K562 (cell line): ENCODE data around the gene SAMD11. TPM values are rescaled to one million over a fixed set of nuclear protein-coding genes. Genes with fewer than 3 reads are reported as not detected.

Source experiments
- ATAC-seq: fragments of 200-7000 bp; cut with Tn5 transposase; 3 replicates; pipeline ENCODE4 v1.9.1; 2020; ENCODE audit warnings: moderate library complexity
- BruUV-seq: library from RNA; stranded (reverse); fragments of 400-500 nt; replicated peaks from 2 replicates; lab custom pipeline; 2021; lab: Mats Ljungman, UMichigan
- CTCF ChIA-PET: fragments of 300-600 bp; formaldehyde crosslinking; extraction: SDS; loops from one replicate; lab custom pipeline; 2021; ENCODE audit warnings: low intra/inter-chr PET ratio; lab: Yijun Ruan, JAX
- POLR2A ChIA-PET: fragments of 300-600, 350-650 bp; sonication (Branson Sonifier 250); formaldehyde crosslinking; extraction: SDS; loops from one replicate; lab custom pipeline; 2021; ENCODE audit warnings: antibody characterized with exemption, inconsistent platforms; lab: Yijun Ruan, JAX
- DNase-seq, 4 experiments: peaks; one replicate each; pipeline versions ENCODE4 v3.0.0 to v3.0.0-alpha.2; 2011 to 2018; ENCODE audit warnings: low spot score in 3 of 4, mixed read lengths in 3 of 4; ENCODE audit errors: extremely low read depth in 1 of 4
- FAIRE-seq: peaks from 2 replicates; lab custom pipeline; 2011; peaks lifted over from hg19 to GRCh38; lab: Jason Lieb, UNC
- H2AFZ ChIP-seq: 2 replicates; pipeline ENCODE4 v1.6.0; 2011; ENCODE audit warnings: low read depth, low read length, control low read depth, inconsistent platforms
- H3K27ac ChIP-seq: fragments of 200-600 bp; 3 replicates; pipeline ENCODE4 v1.8.0; 2011; ENCODE audit warnings: low read depth, mild to moderate bottlenecking, control low read depth, inconsistent platforms, low read length, moderate library complexity, mixed read lengths; ENCODE audit errors: extremely low read depth
- H3K27me3 ChIP-seq, 2 experiments: fragments of 300-600 bp in 1 of 2; 2 replicates in 1 of 2; 3 replicates in 1 of 2; pipeline versions ENCODE4 v1.6.0 to v1.8.0; 2011; ENCODE audit warnings: inconsistent platforms in 2 of 2, low read length in 2 of 2, mild to moderate bottlenecking in 1 of 2, mixed read lengths in 1 of 2, moderate library complexity in 1 of 2; ENCODE audit not compliant: control insufficient read depth in 2 of 2, insufficient read depth in 2 of 2
- H3K36me3 ChIP-seq: fragments of 300-600 bp; 3 replicates; pipeline ENCODE4 v1.8.0; 2011; ENCODE audit warnings: mild to moderate bottlenecking, low read length, inconsistent platforms; ENCODE audit not compliant: control insufficient read depth, insufficient read depth
- H3K4me1 ChIP-seq, 2 experiments: fragments of 200-600 bp in 1 of 2; replicated peaks in 1 of 2; 2 replicates in 1 of 2; 3 replicates in 1 of 2; pipeline versions ENCODE4 v1.5.1 to v1.8.0; 2011; ENCODE audit warnings: inconsistent platforms in 2 of 2, low read length in 2 of 2, mild to moderate bottlenecking in 1 of 2, mixed read lengths in 1 of 2, moderate library complexity in 1 of 2; ENCODE audit not compliant: control insufficient read depth in 2 of 2, insufficient read depth in 2 of 2
- H3K4me2 ChIP-seq: 2 replicates; pipeline ENCODE4 v1.6.1; 2011; ENCODE audit warnings: low read length, control low read depth, inconsistent platforms, mixed read lengths; ENCODE audit not compliant: insufficient read depth
- H3K4me3 ChIP-seq: fragments of 200-600 bp; sonication (generic), shearing (Covaris generic); 2 replicates; pipeline ENCODE4 v1.5.1; 2016; ENCODE audit warnings: control low read depth, inconsistent platforms
- H3K79me2 ChIP-seq: fragments of 200-600 bp; 3 replicates; pipeline ENCODE4 v1.8.0; 2011; ENCODE audit warnings: low read length, inconsistent platforms; ENCODE audit not compliant: control insufficient read depth, insufficient read depth
- H3K9ac ChIP-seq, 2 experiments: 2 replicates each; pipeline versions ENCODE4 v1.6.0 to v1.6.1; 2011; ENCODE audit warnings: low read depth in 2 of 2, low read length in 2 of 2, control low read depth in 1 of 2, inconsistent platforms in 1 of 2, mild to moderate bottlenecking in 1 of 2, mixed read lengths in 1 of 2; ENCODE audit not compliant: insufficient read depth in 1 of 2
- H3K9me1 ChIP-seq: one replicate; pipeline ENCODE4 v1.6.0; 2011; ENCODE audit warnings: inconsistent platforms, mild to moderate bottlenecking, low read length, moderate library complexity; ENCODE audit not compliant: control insufficient read depth, insufficient read depth
- H3K9me3 ChIP-seq: replicated peaks from 2 replicates; pipeline ENCODE4 v1.5.1; 2011; ENCODE audit warnings: low read depth, low read length, inconsistent platforms; ENCODE audit not compliant: control insufficient read depth, insufficient read depth
- H4K20me1 ChIP-seq: replicated peaks from 2 replicates; pipeline ENCODE4 v1.6.1; 2011; ENCODE audit warnings: low read length, inconsistent platforms, mixed read lengths; ENCODE audit not compliant: control insufficient read depth, insufficient read depth
- CTCF ChIP-seq, 3 experiments: IDR thresholded peaks in 2 of 3; conservative IDR thresholded peaks in 1 of 3; 2 replicates each; pipeline ENCODE4 v1.5.1; 2011 to 2012; ENCODE audit warnings: low read length in 3 of 3, mild to moderate bottlenecking in 3 of 3, control low read depth in 2 of 3, improper control_type of control experiment in 1 of 3, inconsistent platforms in 1 of 3, low read depth in 1 of 3, mixed read lengths in 1 of 3, moderate library complexity in 1 of 3; ENCODE audit not compliant: insufficient read depth in 2 of 3
- HOMEZ ChIP-seq: fragments of 250-450 bp; sonication (Bioruptor Pico); IDR thresholded peaks from 2 replicates; pipeline ENCODE4 v1.4.0; 2020; ENCODE audit warnings: mild to moderate bottlenecking, moderate library complexity
- JUN ChIP-seq, 2 experiments: sonication (generic) in 1 of 2; formaldehyde crosslinking in 1 of 2; IDR thresholded peaks; 2 replicates each; pipeline versions ENCODE4 v1.6.1 to v1.8.0; 2012 to 2022; ENCODE audit warnings: borderline replicate concordance in 2 of 2, mild to moderate bottlenecking in 2 of 2, improper control_type of control experiment in 1 of 2, low read depth in 1 of 2, low read length in 1 of 2, missing genetic modification reagents in 1 of 2
- KAT7 ChIP-seq: sonication (generic); formaldehyde crosslinking; IDR thresholded peaks from 2 replicates; pipeline ENCODE4 v1.8.0; 2022; ENCODE audit warnings: missing genetic modification reagents, mild to moderate bottlenecking, borderline replicate concordance
- POLR2G ChIP-seq: fragments of 200-400 bp; formaldehyde crosslinking; IDR thresholded peaks from 2 replicates; pipeline ENCODE4 v1.6.1; 2017; ENCODE audit warnings: low read depth, mild to moderate bottlenecking, antibody characterized with exemption, low read length, moderate library complexity
- SIN3B ChIP-seq: fragments of 450-650 bp; IDR thresholded peaks from 2 replicates; pipeline ENCODE4 v1.6.1; 2017; ENCODE audit warnings: low read depth, mild to moderate bottlenecking, moderate library complexity
- TCF15 ChIP-seq: fragments of 250-450 bp; sonication (Bioruptor Pico); IDR thresholded peaks from 2 replicates; pipeline ENCODE4 v1.8.0; 2022; ENCODE audit warnings: moderate library complexity, mild to moderate bottlenecking, inconsistent platforms
- TFAP4 ChIP-seq: sonication (generic); formaldehyde crosslinking; IDR thresholded peaks from 2 replicates; pipeline ENCODE4 v1.8.0; 2022; ENCODE audit warnings: missing genetic modification reagents, mild to moderate bottlenecking, moderate library complexity, borderline replicate concordance
- ZNF143 ChIP-seq: sonication (generic); formaldehyde crosslinking; IDR thresholded peaks from 2 replicates; pipeline ENCODE4 v1.9.0; 2022; ENCODE audit warnings: mild to moderate bottlenecking, missing genetic modification reagents
- ZNF253 ChIP-seq: fragments of 250-450 bp; sonication (Bioruptor Pico); conservative IDR thresholded peaks from 2 replicates; pipeline ENCODE4 v1.6.1; 2021; ENCODE audit warnings: mild to moderate bottlenecking
- ZNF398 ChIP-seq: fragments of 250-450 bp; sonication (Bioruptor Pico); IDR thresholded peaks from 2 replicates; pipeline ENCODE4 v1.8.0; 2021; ENCODE audit warnings: moderate library complexity, mild to moderate bottlenecking, inconsistent platforms
- WGBS: fragments of 100-300 bp; shearing (Covaris generic); methylation state at CpG from one replicate; pipeline ENCODE4 v1.1.6; 2016; ENCODE audit warnings: low coverage, mixed read lengths; ENCODE audit not compliant: insufficient coverage; ENCODE audit errors: missing lambda C conversion rate; 5-methylcytosine and 5-hydroxymethylcytosine counted together
- in situ Hi-C: fragments of 300-500 bp; cut with MboI; formaldehyde crosslinking; loops from 4 replicates; pipeline ENCODE4 v1.15.0; 2018; ENCODE audit warnings: inconsistent platforms, mixed read lengths
- intact Hi-C: fragments of 100-400 bp; cut with micrococcal nuclease; formaldehyde crosslinking; loops from 2 replicates; pipeline ENCODE4 v1.14.2; 2022
- polyA plus RNA-seq, 8 experiments: library from polyadenylated mRNA; depleted of rRNA in 4 of 8; stranded (reverse) in 5 of 8; unstranded in 3 of 8; fragments of >200 nt; fragmentation: Nextera tagmentation in 2 of 8; fragmentation: Illumina TruSeq in 1 of 8; extraction: Ambion mirVana in 2 of 8; extraction: Trizol in 1 of 8; gene quantifications; 2 replicates each; pipeline versions ENCODE4 v1.2.1 to v1.2.3, GENCODE V29; 2011 to 2014; ENCODE audit warnings: inconsistent platforms in 1 of 8, missing spikeins in 1 of 8
- total RNA-seq, 7 experiments: library from RNA; depleted of rRNA in 6 of 7; stranded (reverse); fragments of >200 nt in 6 of 7; fragmentation: Illumina TruSeq in 2 of 7; extraction: Trizol in 2 of 7; gene quantifications; 2 replicates each; pipeline versions ENCODE4 v1.2.1 to v1.2.3, GENCODE V29; 2011 to 2021; ENCODE audit warnings: low replicate concordance in 1 of 7

The SAMD11 gene
- total and polyA plus RNA-seq, 9 of the 15 experiments (the other 6 are each of a cell fraction or from before 2014, with no cell fraction given), result 0.07 to 0.82 (median 0.11) TPM; not detected in 2

GRCh38 chr1:945688-946556 is 22.2 kb downstream of the SAMD11 start:
- peaks cover 3% of the 10 kb centered on the region; the same call in 2 of the 3 replicates for H3K79me2 ChIP-seq
- H3K4me1 ChIP-seq, result peaks cover 13 to 76% of the 10 kb centered on the region in 2 experiments; a peak in 3 of 5 replicates
- H3K36me3 ChIP-seq, result peaks cover 73% of the 10 kb centered on the region; the same call in 2 of the 3 replicates
- H2AFZ ChIP-seq, result no peak overlapping the region
- DNase-seq (no peak), ATAC-seq (no peak), FAIRE-seq (no peak)
- H3K4me3 ChIP-seq, result no peak overlapping the region
- H4K20me1 ChIP-seq, result peaks cover 21% of the 10 kb centered on the region
- CTCF ChIA-PET, result no interaction called here
- no peak overlapping the region; a peak in 1 of 4 replicates for H3K9ac ChIP-seq
- H3K4me2 ChIP-seq, result no peak overlapping the region
- BruUV-seq, result no TSS peak
- no peaks in the 10 kb centered on the region for H3K27me3 ChIP-seq
- intact Hi-C loops (no loop called here), in situ Hi-C loops (no loop called here)
- WGBS, result 87% methylated on average over 25 of the region's 29 CpGs
- POLR2A ChIA-PET, result interaction anchor here (1.2 to 2.3 kb wide), 3 partner anchors 11 to 120 kb away, joined by 4 to 7 read pairs (median 4); partner anchors contain the start of gene NOC2L
- H3K9me1 ChIP-seq, result no peaks in the 10 kb centered on the region
- no peaks in the 10 kb centered on the region for H3K9me3 ChIP-seq
- no peak overlapping the region for H3K27ac ChIP-seq
- no peak for TF ChIP-seq KAT7 (CRISPR knock-in tag)
- TF ChIP-seq CTCF (IDR thresholded peaks at IDR 0.05 in 2 of 3, conservative IDR thresholded peaks at IDR 0.05 in 1 of 3; ENCODE audit: insufficient read depth in 2 of 3, low read depth in 1 of 3, low read length in 3 of 3), result no peak
- TF ChIP-seq TCF15 (CRISPR knock-in tag), result no peak
- TF ChIP-seq JUN (IDR thresholded peaks at IDR 0.05; ENCODE audit: borderline replicate concordance, low read depth, low read length), result no peak
- no peak for TF ChIP-seq JUN (CRISPR knock-in tag; IDR thresholded peaks at IDR 0.05; ENCODE audit: borderline replicate concordance)
- TF ChIP-seq ZNF143 (CRISPR knock-in tag), result no peak
- no peak for TF ChIP-seq ZNF398 (CRISPR knock-in tag)
- TF ChIP-seq POLR2G, result peak; percentile 60
- peak; percentile 61; the same call in 1 of the 2 replicates for TF ChIP-seq TFAP4 (CRISPR knock-in tag)
- TF ChIP-seq SIN3B, result no peak
- TF ChIP-seq ZNF253, result no peak
- TF ChIP-seq HOMEZ (CRISPR knock-in tag), result no peak
